GM18858 (cell line): ENCODE results near the gene OR1Q1.
"Not testable (repeated sequence)": the region's sequence is repeated elsewhere in the genome, so short reads cannot be mapped to it uniquely, and the experiment has no call there.

ENCODE experiments used
- ATAC-seq: cut with Tn5 transposase; IDR thresholded peaks from one replicate; pipeline ENCODE4 v1.9.1; 2021; ENCODE audit not compliant: unreplicated experiment

OR1Q1 gene

DNA sequence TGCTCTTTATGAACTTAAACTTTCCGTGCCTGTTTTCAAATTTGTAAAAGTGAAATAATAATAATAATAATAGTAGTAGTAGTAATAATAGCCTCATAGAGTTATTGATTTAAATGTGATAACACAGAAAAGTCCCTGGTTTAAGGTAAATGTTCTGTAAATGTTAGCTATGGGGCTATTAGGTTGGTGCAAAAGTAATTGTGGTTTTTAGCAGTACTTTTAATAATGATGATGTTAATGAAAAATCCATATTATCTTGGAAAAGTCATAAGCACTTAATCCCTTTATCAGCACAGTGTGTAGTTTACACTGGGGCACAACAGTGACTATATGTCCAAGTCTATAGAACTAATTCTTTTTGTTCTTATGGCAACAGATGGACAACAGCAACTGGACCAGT lies at the start of gene OR1Q1:
Gene OR1Q1 (plus strand): TSS at position 377 of the 400 bp plus-strand sequence. CDS start 0 bp downstream, at position 377.
- no peak for ATAC-seq

DNA sequence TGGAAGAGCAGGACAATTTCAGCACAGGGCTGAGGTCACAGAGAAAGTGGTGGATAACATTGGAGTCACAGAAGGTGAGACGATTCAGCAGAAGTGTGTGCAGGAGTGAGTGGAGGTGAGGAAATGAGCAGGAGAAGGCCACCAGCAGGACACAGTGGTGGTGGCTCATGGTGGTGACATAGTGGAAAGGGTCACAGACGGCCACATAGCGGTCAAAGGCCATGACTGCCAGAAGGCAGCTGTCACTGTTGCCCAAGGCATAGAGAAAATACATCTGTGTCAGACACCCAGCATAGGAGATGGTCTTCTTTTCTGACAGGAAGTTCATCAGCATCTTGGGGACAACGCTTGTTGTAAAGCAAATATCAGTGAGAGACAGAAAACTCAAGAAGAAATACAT lies 46.6 kb upstream of the OR1Q1 start:
- no peak for ATAC-seq

- no peak for ATAC-seq
Measured at GRCh38 chr9:122572456-122572855, 42.1 kb upstream of the OR1Q1 start.

DNA sequence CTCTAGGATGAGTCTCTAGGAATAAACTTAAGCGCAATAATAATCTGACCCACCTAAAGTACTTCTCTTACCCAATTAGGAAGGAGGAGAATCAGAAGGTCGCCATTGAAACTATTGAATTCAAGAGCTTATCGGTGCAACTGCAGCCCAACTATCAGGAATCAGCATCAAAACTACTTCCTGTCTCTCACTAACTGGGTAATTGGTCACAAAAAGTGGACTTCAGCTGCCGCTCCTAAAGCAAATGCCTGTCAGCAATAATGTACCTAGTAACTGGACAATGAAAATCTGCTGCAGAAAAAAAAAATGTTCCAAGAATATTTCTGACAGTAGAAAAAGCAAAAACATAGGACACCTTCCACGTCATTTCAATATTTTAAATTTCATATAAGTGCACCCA lies 34.7 kb upstream of the OR1Q1 start:
- no peak for ATAC-seq

GRCh38 chr9:122580360-122580759 lies 34.2 kb upstream of the OR1Q1 start:
- ATAC-seq = no peak

- not testable (repeated sequence) for ATAC-seq
Measured at GRCh38 chr9:122583284-122583683, 31.3 kb upstream of the OR1Q1 start, which contains the start of gene OR1L8. OR1L8 (minus strand) TSS chr9:122583384; CDS start chr9:122568477, 14,907 bp downstream.

GRCh38 chr9:122605691-122606090 lies 8.8 kb upstream of the OR1Q1 start:
- ATAC-seq = no peak

DNA sequence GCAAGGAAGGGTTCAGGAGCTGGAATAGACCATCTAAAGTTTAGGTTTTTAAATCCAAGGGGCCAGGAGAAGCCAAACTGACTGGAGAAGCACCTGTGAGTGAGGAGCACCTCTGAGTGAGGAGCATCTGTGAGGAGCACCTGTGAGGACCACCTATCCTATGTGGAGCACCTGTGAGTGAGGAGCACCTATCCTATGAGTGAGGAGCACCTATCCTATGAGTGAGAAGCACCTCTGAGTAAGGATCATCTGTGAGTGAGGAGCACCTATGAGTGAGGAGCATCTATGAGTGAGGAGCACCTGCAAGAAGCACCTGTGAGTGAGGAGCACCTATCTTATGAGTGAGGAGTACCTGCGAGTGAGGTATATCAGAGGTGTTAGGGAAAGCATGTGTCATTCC lies 8.0 kb upstream of the OR1Q1 start:
- ATAC-seq = no peak

- ATAC-seq = no peak
Measured at GRCh38 chr9:122609804-122610203, 4.7 kb upstream of the OR1Q1 start.

GRCh38 chr9:122619996-122620395 lies 5.5 kb downstream of the OR1Q1 start:
- ATAC-seq = no peak

GRCh38 chr9:122642226-122642625 lies 27.7 kb downstream of the OR1Q1 start:
- no peak for ATAC-seq

GRCh38 chr9:122656378-122656777 lies 41.8 kb downstream of the OR1Q1 start:
- no peak for ATAC-seq

DNA sequence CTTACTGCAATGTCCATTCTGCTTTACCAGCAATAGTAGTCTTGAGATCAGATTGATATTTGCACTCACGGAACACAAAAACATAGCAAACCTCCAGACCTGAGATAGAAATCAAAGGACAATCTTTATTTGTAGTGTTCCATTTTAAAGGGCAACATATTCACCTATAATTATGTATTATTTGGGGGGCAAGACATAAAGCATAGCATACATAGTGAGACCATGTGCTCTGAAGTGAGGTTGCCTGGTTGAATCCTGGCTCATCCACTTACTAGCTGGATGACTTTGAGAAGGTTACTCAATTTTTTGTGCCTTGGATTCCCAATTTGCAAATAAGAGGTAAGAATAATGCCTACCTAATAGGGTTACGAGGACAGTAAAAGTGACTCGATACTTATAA lies 43.0 kb downstream of the OR1Q1 start, which contains the start of gene OR1B1:
Gene OR1B1 (minus strand): TSS at position 101 of the 400 bp plus-strand sequence.
- no peak for ATAC-seq

- no peak for ATAC-seq
Measured at GRCh38 chr9:122661416-122661815, 46.9 kb downstream of the OR1Q1 start, which contains the start of gene OR1L1. OR1L1 (plus strand) TSS chr9:122661716; CDS start chr9:122661716, 0 bp downstream.
